ENCODE data around the gene MBOAT2. TPM values are rescaled to one million over a fixed set of nuclear protein-coding genes. Genes with fewer than 3 reads are reported as not detected.

MBOAT2 gene
- total and polyA plus RNA-seq, 2 of the 13 experiments (the other 11 are each of a cell fraction or from before 2014, with no cell fraction given): 0.11 to 0.36 TPM

- no peaks in the 10 kb centered on the region for H3K36me3 ChIP-seq (replicated peaks in 1 of 2; ENCODE audit: control insufficient read depth in 1 of 2, insufficient read depth in 2 of 2, low read length in 2 of 2)
- no peak overlapping the region for H3K4me2 ChIP-seq (ENCODE audit: low read depth, low read length)
- in situ Hi-C loops (cut with HindIII; ENCODE audit: extremely low pct_ligation_motif_present, low pct_unique_long_range_greater_than_20kb) (no loop called here), intact Hi-C loops (cut with micrococcal nuclease; ENCODE audit: unreplicated experiment) (no loop called here)
- DNase-seq (ENCODE audit: low spot score): no peak
- ATAC-seq: no peak
- CTCF ChIA-PET (ENCODE audit: low intra/inter-chr PET ratio, low total read pairs): no interaction called here
- POLR2A ChIA-PET: no interaction called here
- no peak overlapping the region for H3K4me3 ChIP-seq (replicated peaks in 1 of 3; ENCODE audit: insufficient read depth in 1 of 3, low read depth in 2 of 3, low read length in 3 of 3)
- H4K20me1 ChIP-seq (ENCODE audit: insufficient read depth, low read length): no peaks in the 10 kb centered on the region
- no peaks in the 10 kb centered on the region for H3K9me3 ChIP-seq (ENCODE audit: low read length)
- no peaks in the 10 kb centered on the region for H3K4me1 ChIP-seq (ENCODE audit: insufficient read depth, low read length)
- H3K79me2 ChIP-seq (ENCODE audit: insufficient read depth, low read length): no peaks in the 10 kb centered on the region
- no TSS peak for BruUV-seq (replicated peaks)
- no peak for FAIRE-seq
- 46% methylated on average over 5 of the region's 5 CpGs for WGBS (ENCODE audit: low lambda C conversion rate)
- H3K27ac ChIP-seq (ENCODE audit: extremely low read length, insufficient read depth, low read length): no peak overlapping the region
- H3K27me3 ChIP-seq (ENCODE audit: control insufficient read depth in 1 of 2, insufficient read depth in 2 of 2, low read length in 2 of 2): peaks cover 0 to 23% of the 10 kb centered on the region in 2 experiments; a peak in 1 of 5 replicates
- H2AFZ ChIP-seq (ENCODE audit: low read length): no peak overlapping the region
- TF ChIP-seq POLR2A (IDR thresholded peaks at IDR 0.05; ENCODE audit: insufficient read depth in 1 of 2, low read depth in 2 of 2, low read length in 2 of 2): no peak
- no peak for TF ChIP-seq HCFC1 (IDR thresholded peaks at IDR 0.05; ENCODE audit: low read depth, low read length)
- TF ChIP-seq HOXA9 (CRISPR knock-in tag; IDR thresholded peaks at IDR 0.05; ENCODE audit: borderline replicate concordance): no peak
- TF ChIP-seq, protein P1, sequence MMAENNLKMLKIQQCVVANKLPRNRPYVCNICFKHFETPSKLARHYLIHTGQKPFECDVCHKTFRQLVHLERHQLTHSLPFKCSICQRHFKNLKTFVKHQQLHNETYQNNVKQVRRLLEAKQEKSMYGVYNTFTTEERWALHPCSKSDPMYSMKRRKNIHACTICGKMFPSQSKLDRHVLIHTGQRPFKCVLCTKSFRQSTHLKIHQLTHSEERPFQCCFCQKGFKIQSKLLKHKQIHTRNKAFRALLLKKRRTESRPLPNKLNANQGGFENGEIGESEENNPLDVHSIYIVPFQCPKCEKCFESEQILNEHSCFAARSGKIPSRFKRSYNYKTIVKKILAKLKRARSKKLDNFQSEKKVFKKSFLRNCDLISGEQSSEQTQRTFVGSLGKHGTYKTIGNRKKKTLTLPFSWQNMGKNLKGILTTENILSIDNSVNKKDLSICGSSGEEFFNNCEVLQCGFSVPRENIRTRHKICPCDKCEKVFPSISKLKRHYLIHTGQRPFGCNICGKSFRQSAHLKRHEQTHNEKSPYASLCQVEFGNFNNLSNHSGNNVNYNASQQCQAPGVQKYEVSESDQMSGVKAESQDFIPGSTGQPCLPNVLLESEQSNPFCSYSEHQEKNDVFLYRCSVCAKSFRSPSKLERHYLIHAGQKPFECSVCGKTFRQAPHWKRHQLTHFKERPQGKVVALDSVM (CRISPR knock-in tag; IDR thresholded peaks at IDR 0.05): no peak
- TF ChIP-seq, protein P2, sequence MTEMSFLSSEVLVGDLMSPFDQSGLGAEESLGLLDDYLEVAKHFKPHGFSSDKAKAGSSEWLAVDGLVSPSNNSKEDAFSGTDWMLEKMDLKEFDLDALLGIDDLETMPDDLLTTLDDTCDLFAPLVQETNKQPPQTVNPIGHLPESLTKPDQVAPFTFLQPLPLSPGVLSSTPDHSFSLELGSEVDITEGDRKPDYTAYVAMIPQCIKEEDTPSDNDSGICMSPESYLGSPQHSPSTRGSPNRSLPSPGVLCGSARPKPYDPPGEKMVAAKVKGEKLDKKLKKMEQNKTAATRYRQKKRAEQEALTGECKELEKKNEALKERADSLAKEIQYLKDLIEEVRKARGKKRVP (CRISPR knock-in tag; IDR thresholded peaks at IDR 0.05): no peak
- TF ChIP-seq GFI1 (CRISPR knock-in tag; IDR thresholded peaks at IDR 0.05; ENCODE audit: borderline replicate concordance): no peak
- no peak for TF ChIP-seq ZNF3 (CRISPR knock-in tag; IDR thresholded peaks at IDR 0.05)
- TF ChIP-seq ZEB1 (IDR thresholded peaks at IDR 0.05; ENCODE audit: insufficient replicate concordance, low read depth): no peak
- TF ChIP-seq ZNF883 (CRISPR knock-in tag; IDR thresholded peaks at IDR 0.05; ENCODE audit: not compliant biosample characterization): no peak
- no peak for TF ChIP-seq GATAD2A (CRISPR knock-in tag; IDR thresholded peaks at IDR 0.05)
- H3K9ac ChIP-seq (ENCODE audit: insufficient read depth, low read depth, low read length): no peak overlapping the region
These were observed 16.8 kb upstream of the MBOAT2 start for GRCh38 chr2:9020267-9020666.

Data from HepG2 (cell line).